ENCODE measurements around the gene RAB44. TPM values are rescaled to one million over a fixed set of nuclear protein-coding genes. Genes with fewer than 3 reads are reported as not detected.

RAB44 gene
- total RNA-seq, 1 donor from 2014 or later = 0.16 TPM

DNA sequence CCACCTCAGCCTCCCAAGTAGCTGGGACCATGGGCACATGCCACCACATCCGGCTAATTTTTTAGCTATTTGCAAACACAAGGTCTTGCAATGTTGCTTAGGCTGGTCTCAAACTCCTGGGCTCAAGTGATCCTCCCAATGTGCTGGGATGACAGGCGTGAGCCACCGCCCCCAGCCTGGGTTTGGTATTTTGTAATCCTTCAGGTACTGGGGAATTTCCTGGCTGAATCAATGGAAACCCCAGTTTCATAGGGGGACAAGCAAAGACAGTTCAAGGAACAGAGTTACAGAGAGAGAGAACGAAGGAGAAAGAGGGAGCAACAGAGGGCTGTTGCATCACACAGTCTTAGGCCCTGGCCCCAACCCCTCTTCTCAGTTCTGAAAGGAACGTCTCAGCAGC lies 35.7 kb downstream of the RAB44 start:
- H4K20me1 ChIP-seq (ENCODE audit: insufficient read depth, low read length) = no peaks in the 10 kb centered on the region
- no peak for FAIRE-seq

GRCh38 chr6:36734486-36735060 lies 36.9 kb downstream of the RAB44 start:
- peak overlapping the region; percentile 21 for H3K4me3 ChIP-seq (ENCODE audit: insufficient read depth, low read depth, low read length)
- H4K20me1 ChIP-seq (ENCODE audit: insufficient read depth, low read length) = no peaks in the 10 kb centered on the region
- H3K27ac Mint-ChIP-seq (ENCODE audit: unreplicated experiment) = peak overlapping the region; percentile 41
- peak overlapping the region; percentile 12 for H3K9ac ChIP-seq (ENCODE audit: low read length)
- H3K4me1 ChIP-seq (ENCODE audit: insufficient read depth, low read length) = peaks cover 6% of the 10 kb centered on the region
- FAIRE-seq = no peak
- peaks cover 32% of the 10 kb centered on the region for H3K27me3 Mint-ChIP-seq (ENCODE audit: low read depth, unreplicated experiment)
- H3K36me3 Mint-ChIP-seq (ENCODE audit: low read depth, unreplicated experiment) = no peaks in the 10 kb centered on the region
- H3K9me3 Mint-ChIP-seq (ENCODE audit: unreplicated experiment) = no peaks in the 10 kb centered on the region
- no peak for TF ChIP-seq EZH2 (IDR thresholded peaks at IDR 0.05; ENCODE audit: insufficient read depth, low read length)
- TF ChIP-seq, protein P1, sequence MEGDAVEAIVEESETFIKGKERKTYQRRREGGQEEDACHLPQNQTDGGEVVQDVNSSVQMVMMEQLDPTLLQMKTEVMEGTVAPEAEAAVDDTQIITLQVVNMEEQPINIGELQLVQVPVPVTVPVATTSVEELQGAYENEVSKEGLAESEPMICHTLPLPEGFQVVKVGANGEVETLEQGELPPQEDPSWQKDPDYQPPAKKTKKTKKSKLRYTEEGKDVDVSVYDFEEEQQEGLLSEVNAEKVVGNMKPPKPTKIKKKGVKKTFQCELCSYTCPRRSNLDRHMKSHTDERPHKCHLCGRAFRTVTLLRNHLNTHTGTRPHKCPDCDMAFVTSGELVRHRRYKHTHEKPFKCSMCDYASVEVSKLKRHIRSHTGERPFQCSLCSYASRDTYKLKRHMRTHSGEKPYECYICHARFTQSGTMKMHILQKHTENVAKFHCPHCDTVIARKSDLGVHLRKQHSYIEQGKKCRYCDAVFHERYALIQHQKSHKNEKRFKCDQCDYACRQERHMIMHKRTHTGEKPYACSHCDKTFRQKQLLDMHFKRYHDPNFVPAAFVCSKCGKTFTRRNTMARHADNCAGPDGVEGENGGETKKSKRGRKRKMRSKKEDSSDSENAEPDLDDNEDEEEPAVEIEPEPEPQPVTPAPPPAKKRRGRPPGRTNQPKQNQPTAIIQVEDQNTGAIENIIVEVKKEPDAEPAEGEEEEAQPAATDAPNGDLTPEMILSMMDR (IDR thresholded peaks at IDR 0.05; ENCODE audit: insufficient read depth, low read depth, low read length) = no peak
- no peak overlapping the region for H3K27ac ChIP-seq (ENCODE audit: low read depth, low read length)
- H3K4me3 Mint-ChIP-seq (ENCODE audit: unreplicated experiment) = no peak overlapping the region
- DNase-seq (ENCODE audit: low read depth) = no peak
- H3K79me2 ChIP-seq (ENCODE audit: insufficient read depth, low read length) = no peaks in the 10 kb centered on the region
- no peaks in the 10 kb centered on the region for H3K36me3 ChIP-seq (ENCODE audit: insufficient read depth, low read length)
- peaks cover 5% of the 10 kb centered on the region for H3K4me1 Mint-ChIP-seq (ENCODE audit: low read depth, unreplicated experiment)
- no peaks in the 10 kb centered on the region for H3K9me3 ChIP-seq (ENCODE audit: insufficient read depth, low read depth, low read length)
- H3K27me3 ChIP-seq (ENCODE audit: insufficient read depth, low read length) = peaks cover 2% of the 10 kb centered on the region
- peak overlapping the region; percentile 66 for H3K4me2 ChIP-seq (ENCODE audit: low read length)
- H2AFZ ChIP-seq (ENCODE audit: low read depth, low read length) = peak overlapping the region; percentile 58

More for the DNA sequence above, 35.7 kb downstream of the RAB44 start:
- Mint-ChIP-seq H3K4me3 (ENCODE audit: unreplicated experiment) (no peak overlapping the region), H3K27me3 (ENCODE audit: low read depth, unreplicated experiment) (peaks cover 23% of the 10 kb centered on the region), H3K36me3 (ENCODE audit: low read depth, unreplicated experiment) (no peaks in the 10 kb centered on the region), H3K9me3 (ENCODE audit: unreplicated experiment) (no peaks in the 10 kb centered on the region), H3K27ac (ENCODE audit: unreplicated experiment) (no peak overlapping the region), H3K4me1 (ENCODE audit: low read depth, unreplicated experiment) (peaks cover 11% of the 10 kb centered on the region)
- no peak overlapping the region for H2AFZ ChIP-seq (ENCODE audit: low read depth, low read length)
- H3K27me3 ChIP-seq (ENCODE audit: insufficient read depth, low read length) = peaks cover 2% of the 10 kb centered on the region
- no peaks in the 10 kb centered on the region for H3K36me3 ChIP-seq (ENCODE audit: insufficient read depth, low read length)
- no peak for TF ChIP-seq EZH2 (IDR thresholded peaks at IDR 0.05; ENCODE audit: insufficient read depth, low read length)
- TF ChIP-seq, protein P1 (IDR thresholded peaks at IDR 0.05; ENCODE audit: insufficient read depth, low read depth, low read length) = no peak
- no peak overlapping the region for H3K4me2 ChIP-seq (ENCODE audit: low read length)
- no peak overlapping the region for H3K9ac ChIP-seq (ENCODE audit: low read length)
- DNase-seq (ENCODE audit: low read depth) = no peak
- no peak overlapping the region for H3K4me3 ChIP-seq (ENCODE audit: insufficient read depth, low read depth, low read length)
- H3K27ac ChIP-seq (ENCODE audit: low read depth, low read length) = no peak overlapping the region
- H3K9me3 ChIP-seq (ENCODE audit: insufficient read depth, low read depth, low read length) = no peaks in the 10 kb centered on the region
- peaks cover 6% of the 10 kb centered on the region for H3K4me1 ChIP-seq (ENCODE audit: insufficient read depth, low read length)
- H3K79me2 ChIP-seq (ENCODE audit: insufficient read depth, low read length) = no peaks in the 10 kb centered on the region

Data from astrocyte (in vitro differentiated cells and primary cell).